Measurements from ENCODE around the gene ASPG.

- TF ChIP-seq CTCF (IDR thresholded peaks at IDR 0.05) = no peak
- TF ChIP-seq POLR2AphosphoS5 (IDR thresholded peaks at IDR 0.05) = no peak
Measured at GRCh38 chr14:104041430-104042104, 43.9 kb upstream of the ASPG start.
